ENCODE data around the gene ITPR1.

Gene ITPR1

GRCh38 chr3:4534906-4535305 is 41.8 kb downstream of the ITPR1 start:
- no peak for DNase-seq

GRCh38 chr3:4536260-4536659 is 43.1 kb downstream of the ITPR1 start:
- no peak for DNase-seq

- no peak for DNase-seq
Measured at GRCh38 chr3:4540267-4540666, 47.1 kb downstream of the ITPR1 start.

GRCh38 chr3:4543110-4543509 is 50.0 kb downstream of the ITPR1 start:
- DNase-seq, result no peak

GRCh38 chr3:4546346-4547178 is 53.4 kb downstream of the ITPR1 start:
- no peak for DNase-seq

- DNase-seq, result no peak
Measured at GRCh38 chr3:4547799-4548198, 54.7 kb downstream of the ITPR1 start.

GRCh38 chr3:4548356-4548755 is 55.2 kb downstream of the ITPR1 start:
- DNase-seq, result no peak

GRCh38 chr3:4548780-4549179 is 55.6 kb downstream of the ITPR1 start:
- no peak for DNase-seq

- no peak for DNase-seq
Measured at GRCh38 chr3:4549896-4550295, 56.7 kb downstream of the ITPR1 start.

- DNase-seq, result no peak
Measured at GRCh38 chr3:4551051-4551711, 58.0 kb downstream of the ITPR1 start.

- DNase-seq, result no peak
Measured at GRCh38 chr3:4551794-4552442, 58.8 kb downstream of the ITPR1 start.

GRCh38 chr3:4552811-4553210 is 59.7 kb downstream of the ITPR1 start:
- DNase-seq, result no peak

GRCh38 chr3:4561661-4562060 is 68.5 kb downstream of the ITPR1 start:
- DNase-seq, result no peak

- DNase-seq, result no peak
Measured at GRCh38 chr3:4562595-4562994, 69.4 kb downstream of the ITPR1 start.

- DNase-seq, result no peak
Measured at GRCh38 chr3:4564270-4564669, 71.1 kb downstream of the ITPR1 start.

GRCh38 chr3:4564928-4565586 is 71.9 kb downstream of the ITPR1 start:
- DNase-seq, result no peak

- no peak for DNase-seq
Measured at GRCh38 chr3:4565809-4566501, 72.8 kb downstream of the ITPR1 start.

GRCh38 chr3:4568841-4569240 is 75.7 kb downstream of the ITPR1 start:
- DNase-seq, result no peak

GRCh38 chr3:4570840-4571621 is 77.9 kb downstream of the ITPR1 start:
- no peak for DNase-seq

- no peak for DNase-seq
Measured at GRCh38 chr3:4571690-4572334, 78.7 kb downstream of the ITPR1 start.

- DNase-seq, result no peak
Measured at GRCh38 chr3:4573153-4573552, 80.0 kb downstream of the ITPR1 start.

Data from stimulated activated CD4-positive, alpha-beta T cell treated with anti-CD3 and anti-CD28 coated beads, Interleukin-1b, Interleukin-23, amount 100 ng/mL, for 48 hours (primary cell).